ENCODE results near the gene GAS6.

The GAS6 gene

DNA sequence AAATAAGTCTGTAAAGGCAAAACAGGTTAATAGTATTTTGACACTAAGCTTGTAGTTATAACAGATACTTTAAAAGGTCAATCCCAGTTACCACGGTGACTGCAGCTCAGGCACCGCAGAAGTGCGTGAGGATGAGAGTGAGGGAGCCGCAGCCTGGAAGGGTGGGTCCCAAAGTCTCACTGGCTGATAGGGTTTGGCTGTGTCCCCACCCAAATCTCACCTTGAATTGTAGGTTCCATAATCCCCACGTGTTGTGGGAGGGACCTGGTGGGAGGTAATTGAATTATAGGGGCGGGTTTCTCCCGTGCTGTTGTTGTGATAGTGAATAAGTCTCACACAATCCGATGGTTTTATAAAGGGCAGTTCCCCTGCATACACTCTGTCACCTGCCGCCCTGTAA lies 40.0 kb upstream of the GAS6 start:
- ATAC-seq = no peak

GRCh38 chr13:113902986-113903775 lies 39.3 kb upstream of the GAS6 start:
- 0 out of 3 replicates have a peak, but pooled peaks have one; percentile 11 for ATAC-seq
- no peak for TF ChIP-seq ZC3H10 (CRISPR knock-in tag; IDR thresholded peaks at IDR 0.05)
- no peak for TF ChIP-seq ZNF8 (CRISPR knock-in tag; IDR thresholded peaks at IDR 0.05)
- TF ChIP-seq POU6F1 (CRISPR knock-in tag; IDR thresholded peaks at IDR 0.05; ENCODE audit: borderline replicate concordance, low read depth) = no peak
- TF ChIP-seq ZNF70 (CRISPR knock-in tag; IDR thresholded peaks at IDR 0.05) = no peak
- TF ChIP-seq BACH2 (CRISPR knock-in tag; IDR thresholded peaks at IDR 0.05; ENCODE audit: borderline replicate concordance) = no peak
- TF ChIP-seq GLIS3 (CRISPR knock-in tag; IDR thresholded peaks at IDR 0.05) = no peak
- no peak for TF ChIP-seq ESRRG (CRISPR knock-in tag; IDR thresholded peaks at IDR 0.05)
- TF ChIP-seq OSR1 (CRISPR knock-in tag; IDR thresholded peaks at IDR 0.05) = no peak
- no peak for TF ChIP-seq ZFP30 (CRISPR knock-in tag; IDR thresholded peaks at IDR 0.05)

More for the DNA sequence above, 40.0 kb upstream of the GAS6 start:
- no peak for TF ChIP-seq CSDC2 (CRISPR knock-in tag; IDR thresholded peaks at IDR 0.05)
- TF ChIP-seq RARB (CRISPR knock-in tag; IDR thresholded peaks at IDR 0.05) = no peak
- TF ChIP-seq, protein P1, sequence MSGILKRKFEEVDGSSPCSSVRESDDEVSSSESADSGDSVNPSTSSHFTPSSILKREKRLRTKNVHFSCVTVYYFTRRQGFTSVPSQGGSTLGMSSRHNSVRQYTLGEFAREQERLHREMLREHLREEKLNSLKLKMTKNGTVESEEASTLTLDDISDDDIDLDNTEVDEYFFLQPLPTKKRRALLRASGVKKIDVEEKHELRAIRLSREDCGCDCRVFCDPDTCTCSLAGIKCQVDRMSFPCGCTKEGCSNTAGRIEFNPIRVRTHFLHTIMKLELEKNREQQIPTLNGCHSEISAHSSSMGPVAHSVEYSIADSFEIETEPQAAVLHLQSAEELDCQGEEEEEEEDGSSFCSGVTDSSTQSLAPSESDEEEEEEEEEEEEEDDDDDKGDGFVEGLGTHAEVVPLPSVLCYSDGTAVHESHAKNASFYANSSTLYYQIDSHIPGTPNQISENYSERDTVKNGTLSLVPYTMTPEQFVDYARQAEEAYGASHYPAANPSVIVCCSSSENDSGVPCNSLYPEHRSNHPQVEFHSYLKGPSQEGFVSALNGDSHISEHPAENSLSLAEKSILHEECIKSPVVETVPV (CRISPR knock-in tag; IDR thresholded peaks at IDR 0.05) = no peak
- TF ChIP-seq ESRRG (CRISPR knock-in tag; IDR thresholded peaks at IDR 0.05) = no peak
- no peak for TF ChIP-seq BACH2 (CRISPR knock-in tag; IDR thresholded peaks at IDR 0.05; ENCODE audit: borderline replicate concordance)
- no peak for TF ChIP-seq ARNTL (CRISPR knock-in tag; IDR thresholded peaks at IDR 0.05; ENCODE audit: borderline replicate concordance, low read depth)
- no peak for TF ChIP-seq PPARA (CRISPR knock-in tag; IDR thresholded peaks at IDR 0.05; ENCODE audit: borderline replicate concordance)

DNA sequence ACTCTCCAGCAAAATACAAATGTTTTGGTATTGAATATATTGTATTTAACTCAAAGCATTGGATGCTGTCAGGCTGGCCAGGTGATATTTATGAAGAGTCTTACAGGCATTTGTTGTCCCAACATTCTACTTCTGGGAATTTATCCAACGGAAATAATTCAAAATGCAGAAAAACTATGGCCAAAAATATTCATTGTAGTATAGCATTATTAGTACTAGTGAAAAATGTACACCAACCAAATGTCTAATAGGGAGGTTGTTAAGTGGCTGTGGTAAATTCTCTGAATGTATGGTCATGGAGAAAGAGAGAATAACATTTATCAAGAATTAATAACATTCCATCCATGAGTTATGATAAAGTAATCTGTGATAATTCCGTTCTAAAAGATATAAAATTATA lies 38.6 kb upstream of the GAS6 start:
- TF ChIP-seq TSHZ2 (CRISPR knock-in tag; IDR thresholded peaks at IDR 0.05) (no peak), PPARA (CRISPR knock-in tag; IDR thresholded peaks at IDR 0.05; ENCODE audit: borderline replicate concordance) (no peak), CSDC2 (CRISPR knock-in tag; IDR thresholded peaks at IDR 0.05) (no peak), ESRRG (CRISPR knock-in tag; IDR thresholded peaks at IDR 0.05) (no peak), CREB5 (CRISPR knock-in tag; IDR thresholded peaks at IDR 0.05; ENCODE audit: low read depth) (no peak), ZFP3 (CRISPR knock-in tag; IDR thresholded peaks at IDR 0.05) (no peak), ZNF565 (CRISPR knock-in tag; conservative IDR thresholded peaks at IDR 0.05; ENCODE audit: low read depth) (no peak), TCF4 (CRISPR knock-in tag; IDR thresholded peaks at IDR 0.05; ENCODE audit: borderline replicate concordance) (no peak), ZNF70 (CRISPR knock-in tag; IDR thresholded peaks at IDR 0.05) (no peak), ARNTL (CRISPR knock-in tag; IDR thresholded peaks at IDR 0.05; ENCODE audit: borderline replicate concordance, low read depth) (no peak), POU6F1 (CRISPR knock-in tag; IDR thresholded peaks at IDR 0.05; ENCODE audit: borderline replicate concordance, low read depth) (no peak), ZFP30 (CRISPR knock-in tag; IDR thresholded peaks at IDR 0.05) (no peak), SNAI2 (CRISPR knock-in tag; IDR thresholded peaks at IDR 0.05) (no peak), ZC3H10 (CRISPR knock-in tag; IDR thresholded peaks at IDR 0.05) (no peak), TOX (CRISPR knock-in tag; IDR thresholded peaks at IDR 0.05; ENCODE audit: borderline replicate concordance) (no peak)
- TF ChIP-seq, protein P1 (CRISPR knock-in tag; IDR thresholded peaks at IDR 0.05) = no peak
- no peak; the same call in 2 of the 3 replicates for ATAC-seq

Measured in SK-N-SH treated with all-trans-retinoic acid at 6 μM for 48 hours (cell line).